ENCODE measurements around the gene CRIM1. TPM values are rescaled to one million over a fixed set of nuclear protein-coding genes. Genes with fewer than 3 reads are reported as not detected.

The CRIM1 gene
- total and polyA plus RNA-seq, 4 donors: 2.2 to 22.1 (median 9.6) TPM

- H3K36me3 ChIP-seq (ENCODE audit: control insufficient read depth in 4 of 4, insufficient read depth in 3 of 4, low read depth in 1 of 4, low read length in 3 of 4): peaks cover 15 to 36% (median 24%) of the 10 kb centered on the region in 4 donors
- H3K9me3 ChIP-seq (ENCODE audit: control insufficient read depth in 4 of 4, low read length in 3 of 4): no peaks in the 10 kb centered on the region
- H3K4me3 ChIP-seq (ENCODE audit: low read depth in 1 of 3, low read length in 3 of 3): no peak overlapping the region
- no peak for DNase-seq (ENCODE audit: low spot score)
- WGBS: 87% methylated on average over 10 of the region's 10 CpGs
- no peaks in the 10 kb centered on the region for H3K4me1 ChIP-seq (ENCODE audit: control insufficient read depth in 4 of 4, insufficient read depth in 4 of 4, low read length in 3 of 4)
- H3K27me3 ChIP-seq (ENCODE audit: control insufficient read depth in 4 of 4, insufficient read depth in 4 of 4, low read length in 3 of 4): no peaks in the 10 kb centered on the region
- no peak overlapping the region for H3K9ac ChIP-seq (ENCODE audit: low read depth in 1 of 2, low read length in 2 of 2)
- TF ChIP-seq YY1 (IDR thresholded peaks at IDR 0.05) (no peak), TAF1 (conservative IDR thresholded peaks at IDR 0.05) (no peak), HNF4G (IDR thresholded peaks at IDR 0.05) (no peak), FOXA2 (IDR thresholded peaks at IDR 0.05) (no peak), NR2F2 (IDR thresholded peaks at IDR 0.05) (no peak), HNF4A (conservative IDR thresholded peaks at IDR 0.05) (no peak), ZBTB33 (IDR thresholded peaks at IDR 0.05) (no peak), REST (IDR thresholded peaks at IDR 0.05) (no peak), RXRA (IDR thresholded peaks at IDR 0.05) (no peak), GABPA (IDR thresholded peaks at IDR 0.05 in 1 of 2, conservative IDR thresholded peaks at IDR 0.05 in 1 of 2) (no peak), CTCF (IDR thresholded peaks at IDR 0.05; ENCODE audit: low read depth, low read length, missing input control) (no peak), MAX (IDR thresholded peaks at IDR 0.05) (no peak), JUND (IDR thresholded peaks at IDR 0.05) (no peak), SP1 (IDR thresholded peaks at IDR 0.05) (no peak), ATF3 (IDR thresholded peaks at IDR 0.05) (no peak), RAD21 (IDR thresholded peaks at IDR 0.05) (no peak), FOXA1 (IDR thresholded peaks at IDR 0.05) (no peak), EGR1 (IDR thresholded peaks at IDR 0.05; ENCODE audit: low read depth in 2 of 2) (no peak)
- no peak overlapping the region for H3K27ac ChIP-seq (ENCODE audit: low read depth in 1 of 2, low read length in 2 of 2)
These were observed 223.0 kb downstream of the CRIM1 start for GRCh38 chr2:36578343-36579296.
